Mucosa of stomach (tissue), 1 donor: Measurements from ENCODE around the gene SNX15.
A peak's percentile ranks its signal among the peaks of the same experiment; 100 is the strongest.

ENCODE experiments used
- H3K27me3 ChIP-seq: one replicate; pipeline ENCODE4 v1.7.0; 2013; ENCODE audit warnings: mild to moderate bottlenecking, low read length; ENCODE audit not compliant: control insufficient read depth, insufficient read depth
- H3K36me3 ChIP-seq: one replicate; pipeline ENCODE4 v1.7.0; 2013; ENCODE audit warnings: low read length; ENCODE audit not compliant: control insufficient read depth, insufficient read depth
- H3K4me1 ChIP-seq: one replicate; pipeline ENCODE4 v1.7.0; 2013; ENCODE audit warnings: mild to moderate bottlenecking, low read length; ENCODE audit not compliant: control insufficient read depth, insufficient read depth
- H3K4me3 ChIP-seq: one replicate; pipeline ENCODE4 v1.7.0; 2013; ENCODE audit warnings: low read length
- H3K9ac ChIP-seq: one replicate; pipeline ENCODE4 v1.7.0; 2013; ENCODE audit warnings: mild to moderate bottlenecking, low read length, moderate library complexity
- H3K9me3 ChIP-seq: one replicate; pipeline ENCODE4 v1.7.0; 2013; ENCODE audit warnings: mild to moderate bottlenecking, low read length, moderate library complexity; ENCODE audit not compliant: control insufficient read depth
- donor health status: Pancreatic carcinoma.

The SNX15 gene

GRCh38 chr11:65045061-65045460 lies 17.8 kb downstream of the SNX15 start:
- Histone ChIP-seq H3K4me3 (no peak overlapping the region), H3K27me3 (no peaks in the 10 kb centered on the region), H3K9ac (no peak overlapping the region), H3K4me1 (peaks cover 11% of the 10 kb centered on the region), H3K36me3 (peaks cover 6% of the 10 kb centered on the region), H3K9me3 (no peaks in the 10 kb centered on the region)

DNA sequence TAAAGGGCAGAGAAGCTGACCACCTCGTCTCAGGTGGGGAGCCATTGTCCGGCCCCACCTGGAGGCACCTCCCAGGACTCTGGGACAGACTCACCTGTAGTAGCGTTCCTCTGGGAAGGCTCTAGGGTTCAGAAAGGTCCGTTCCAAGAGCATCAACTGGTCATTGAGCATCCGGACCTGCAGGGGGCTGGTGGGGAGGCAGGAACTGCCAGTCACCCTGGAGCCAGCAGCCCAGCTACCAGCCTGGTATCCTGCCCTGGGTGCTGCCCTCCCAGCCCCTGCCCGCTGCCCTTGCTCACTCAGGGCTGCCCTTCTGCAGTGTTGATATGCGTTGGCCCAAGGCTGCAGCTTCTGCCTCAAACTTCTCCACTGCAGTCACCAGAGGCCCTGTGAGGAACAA lies 18.5 kb downstream of the SNX15 start:
- no peaks in the 10 kb centered on the region for H3K27me3 ChIP-seq
- no peak overlapping the region for H3K9ac ChIP-seq
- H3K9me3 ChIP-seq, result no peaks in the 10 kb centered on the region
- H3K4me1 ChIP-seq, result peaks cover 11% of the 10 kb centered on the region
- H3K36me3 ChIP-seq, result peaks cover 6% of the 10 kb centered on the region
- H3K4me3 ChIP-seq, result no peak overlapping the region

DNA sequence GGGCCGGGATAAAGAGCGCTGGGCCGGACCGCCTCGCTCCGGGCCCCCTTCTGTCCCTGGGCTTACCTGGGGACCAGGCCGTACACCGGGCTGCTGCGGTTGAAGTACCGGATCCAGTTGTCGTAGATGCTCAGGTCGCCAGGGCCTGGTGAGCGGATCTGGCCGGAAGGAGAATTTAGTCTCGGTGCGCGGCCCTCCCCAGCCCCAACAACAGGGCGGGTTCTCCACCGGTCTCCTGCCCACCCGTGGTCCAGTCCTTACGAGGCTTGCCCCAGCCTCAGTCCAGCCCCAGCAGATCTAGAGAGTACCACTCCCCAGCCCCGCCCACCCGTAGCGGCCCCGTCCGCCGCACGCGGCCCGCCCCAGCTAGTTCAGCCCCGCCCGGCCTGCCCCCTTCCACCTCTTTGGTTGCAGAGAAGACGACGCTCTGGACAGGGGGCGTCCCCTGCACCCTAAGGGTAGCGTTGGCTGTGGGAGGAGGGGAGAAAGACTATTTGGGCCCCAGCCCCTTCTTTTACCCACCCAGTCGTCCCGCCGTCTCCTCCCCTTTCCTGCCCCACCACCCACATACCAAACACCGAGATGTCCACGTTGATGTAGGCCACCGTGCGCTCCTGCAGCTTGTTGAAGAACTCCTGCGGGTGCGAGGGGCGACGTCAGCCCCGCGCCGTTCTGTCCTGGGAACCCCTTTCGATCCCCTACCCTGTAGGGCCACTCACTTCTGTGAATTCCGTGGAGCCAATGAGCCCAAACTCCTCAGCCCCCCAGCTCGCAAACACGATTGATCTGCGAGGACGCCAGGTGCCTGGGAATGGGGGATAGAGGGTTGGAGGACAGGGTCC lies 20.6 kb downstream of the SNX15 start:
- H3K27me3 ChIP-seq, result no peaks in the 10 kb centered on the region
- peak overlapping the region; percentile 45 for H3K9ac ChIP-seq
- H3K4me3 ChIP-seq, result no peak overlapping the region
- peaks cover 11% of the 10 kb centered on the region for H3K4me1 ChIP-seq
- H3K36me3 ChIP-seq, result peaks cover 6% of the 10 kb centered on the region
- H3K9me3 ChIP-seq, result no peaks in the 10 kb centered on the region

- Histone ChIP-seq H3K4me1 (peaks cover 11% of the 10 kb centered on the region), H3K9ac (no peak overlapping the region), H3K27me3 (no peaks in the 10 kb centered on the region)
Observed at GRCh38 chr11:65051398-65051858, 24.2 kb downstream of the SNX15 start.

GRCh38 chr11:65053827-65054508 lies 26.7 kb downstream of the SNX15 start:
- Histone ChIP-seq H3K4me3 (no peak overlapping the region), H3K27me3 (peaks cover 3% of the 10 kb centered on the region), H3K36me3 (no peaks in the 10 kb centered on the region), H3K9me3 (no peaks in the 10 kb centered on the region), H3K9ac (no peak overlapping the region), H3K4me1 (no peaks in the 10 kb centered on the region)

More at GRCh38 chr11:65051398-65051858, 24.2 kb downstream of the SNX15 start:
- no peaks in the 10 kb centered on the region for H3K36me3 ChIP-seq
- no peaks in the 10 kb centered on the region for H3K9me3 ChIP-seq
- no peak overlapping the region for H3K4me3 ChIP-seq

DNA sequence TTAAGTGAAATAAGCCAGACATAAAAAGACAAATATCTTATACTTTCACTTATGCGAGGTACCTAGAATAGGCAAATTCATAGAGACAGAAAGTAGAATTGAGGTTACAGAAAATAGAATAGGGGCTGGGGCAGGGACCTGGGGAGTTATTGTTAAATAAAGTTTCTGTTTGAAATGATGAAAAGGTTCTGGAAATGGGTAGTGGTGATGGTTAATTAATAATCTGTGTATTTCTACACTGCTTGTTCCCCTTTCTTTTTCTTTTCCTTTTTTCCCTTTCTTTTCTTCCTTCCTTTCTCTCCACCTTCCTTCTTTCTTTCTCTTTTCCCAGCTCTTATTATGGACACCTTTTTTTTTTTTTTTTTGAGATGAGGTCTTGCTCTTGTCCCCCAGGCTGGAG lies 28.3 kb downstream of the SNX15 start:
- Histone ChIP-seq H3K36me3 (no peaks in the 10 kb centered on the region), H3K4me1 (no peaks in the 10 kb centered on the region), H3K9me3 (no peaks in the 10 kb centered on the region), H3K9ac (no peak overlapping the region), H3K4me3 (no peak overlapping the region), H3K27me3 (peaks cover 3% of the 10 kb centered on the region)

GRCh38 chr11:65056999-65057398 lies 29.8 kb downstream of the SNX15 start:
- Histone ChIP-seq H3K4me1 (no peaks in the 10 kb centered on the region), H3K9me3 (no peaks in the 10 kb centered on the region), H3K36me3 (no peaks in the 10 kb centered on the region), H3K9ac (no peak overlapping the region), H3K27me3 (peaks cover 3% of the 10 kb centered on the region), H3K4me3 (no peak overlapping the region)

- Histone ChIP-seq H3K4me3 (no peak overlapping the region), H3K27me3 (peaks cover 3% of the 10 kb centered on the region), H3K36me3 (no peaks in the 10 kb centered on the region), H3K9ac (no peak overlapping the region), H3K9me3 (no peaks in the 10 kb centered on the region), H3K4me1 (no peaks in the 10 kb centered on the region)
Observed at GRCh38 chr11:65057526-65057925, 30.3 kb downstream of the SNX15 start.

DNA sequence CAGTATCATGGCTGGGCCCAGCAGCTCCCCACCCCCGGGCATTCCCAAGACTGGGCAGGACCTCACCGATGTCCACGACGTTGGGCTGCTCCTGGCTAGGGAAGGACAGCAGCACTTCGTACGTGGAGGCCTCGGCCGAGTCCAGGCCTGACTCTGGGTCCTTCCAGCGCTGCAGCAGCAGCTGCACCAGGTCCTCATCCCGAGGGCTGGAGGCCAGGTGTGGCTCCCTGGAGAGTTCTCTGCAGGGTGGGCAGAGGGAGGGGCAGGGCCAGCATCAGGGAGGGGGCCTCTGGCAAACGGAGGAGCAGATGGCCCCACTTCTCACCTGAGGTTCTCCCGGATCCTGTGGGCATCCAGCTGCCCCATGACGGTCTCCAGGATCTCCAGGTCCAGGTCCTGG lies 30.8 kb downstream of the SNX15 start:
- Histone ChIP-seq H3K9me3 (no peaks in the 10 kb centered on the region), H3K36me3 (no peaks in the 10 kb centered on the region), H3K4me3 (no peak overlapping the region), H3K9ac (no peak overlapping the region), H3K4me1 (no peaks in the 10 kb centered on the region), H3K27me3 (peaks cover 3% of the 10 kb centered on the region)

GRCh38 chr11:65058419-65059054 lies 31.3 kb downstream of the SNX15 start, which contains the start of gene NAALADL1:
Gene NAALADL1, minus strand, starts transcription at chr11:65058553. Its CDS starts 32 bp downstream, at chr11:65058521.
- H3K36me3 ChIP-seq, result no peaks in the 10 kb centered on the region
- H3K4me1 ChIP-seq, result no peaks in the 10 kb centered on the region
- H3K9me3 ChIP-seq, result no peaks in the 10 kb centered on the region
- H3K4me3 ChIP-seq, result no peak within 1 kb of the TSS
- no peak within 1 kb of the TSS for H3K9ac ChIP-seq
- peaks cover 3% of the 10 kb centered on the region for H3K27me3 ChIP-seq

DNA sequence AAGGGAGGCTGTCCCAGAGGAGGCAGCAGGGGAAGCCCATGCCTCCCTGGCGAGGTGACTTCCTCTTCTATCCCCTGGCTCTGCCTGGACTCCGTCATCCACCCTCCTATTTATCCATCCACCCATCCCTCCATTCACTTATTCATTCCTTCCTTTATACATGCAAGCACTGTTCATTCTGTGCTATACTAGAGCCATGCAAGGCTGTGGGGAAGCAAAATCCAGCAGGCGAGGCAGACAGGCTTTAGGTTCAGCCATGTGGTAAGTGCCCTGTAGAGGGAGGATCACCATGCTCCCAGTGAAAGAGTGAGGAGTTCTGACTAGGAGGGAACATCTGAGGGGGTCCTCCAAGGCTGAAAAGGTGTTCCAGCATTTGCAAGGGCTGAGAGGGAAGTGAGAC lies 32.3 kb downstream of the SNX15 start:
- H3K4me1 ChIP-seq, result no peaks in the 10 kb centered on the region
- no peak overlapping the region for H3K4me3 ChIP-seq
- peaks cover 3% of the 10 kb centered on the region for H3K27me3 ChIP-seq
- H3K36me3 ChIP-seq, result no peaks in the 10 kb centered on the region
- no peak overlapping the region for H3K9ac ChIP-seq
- H3K9me3 ChIP-seq, result no peaks in the 10 kb centered on the region
